ENCODE data around the gene FLOT1.

Gene FLOT1

GRCh38 chr6:30678964-30679726, 63.3 kb downstream of the FLOT1 start:
- no peak for FAIRE-seq

All from islet of Langerhans (tissue), 1 donor.